Activated CD8-positive, alpha-beta memory T cell treated with anti-CD3 and anti-CD28 coated beads, Interleukin-2, amount 50 U/mL, for 1 hour (primary cell): ENCODE results near the gene CSF2.

ENCODE experiments used
- DNase-seq: peaks from one replicate; pipeline ENCODE4 v3.0.0-alpha.2; 2020; ENCODE audit errors: extremely low read depth

The CSF2 gene

DNA sequence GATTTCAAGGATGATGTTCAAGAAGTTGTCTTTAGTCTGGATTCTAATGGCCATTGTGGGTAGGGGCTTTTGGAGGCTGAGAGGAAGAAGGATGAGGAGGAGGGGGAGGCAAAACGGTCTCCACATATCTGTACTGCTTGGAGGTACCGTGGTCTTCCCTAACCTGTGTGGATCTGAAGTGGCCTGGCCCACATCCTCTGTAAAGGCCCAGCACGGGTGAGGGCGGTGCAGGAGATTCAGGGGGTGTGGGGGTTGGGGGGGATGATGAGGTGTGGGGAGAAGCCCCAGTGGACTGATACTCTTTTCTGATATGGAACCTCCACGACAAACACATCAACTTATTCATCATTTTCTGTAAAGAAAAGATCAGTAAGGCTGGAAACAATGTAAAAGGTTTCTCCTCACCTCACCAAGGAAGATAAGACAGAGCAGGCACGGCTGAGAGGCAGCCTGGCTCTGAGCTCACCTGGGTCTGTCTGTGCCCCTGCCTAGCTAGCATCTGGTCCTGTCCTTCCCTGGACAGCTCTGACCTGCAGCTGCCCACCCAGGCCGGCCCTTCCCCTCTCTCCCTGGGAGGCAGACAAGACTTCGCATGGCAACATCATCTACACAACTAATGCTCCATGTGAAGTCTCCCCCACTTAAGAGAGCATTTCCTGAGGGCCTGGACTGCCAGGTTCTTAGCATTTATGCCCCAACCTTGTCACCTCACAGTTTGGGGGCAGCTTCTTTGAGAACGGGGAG lies 18.7 kb upstream of the CSF2 start:
- no peak for DNase-seq

DNA sequence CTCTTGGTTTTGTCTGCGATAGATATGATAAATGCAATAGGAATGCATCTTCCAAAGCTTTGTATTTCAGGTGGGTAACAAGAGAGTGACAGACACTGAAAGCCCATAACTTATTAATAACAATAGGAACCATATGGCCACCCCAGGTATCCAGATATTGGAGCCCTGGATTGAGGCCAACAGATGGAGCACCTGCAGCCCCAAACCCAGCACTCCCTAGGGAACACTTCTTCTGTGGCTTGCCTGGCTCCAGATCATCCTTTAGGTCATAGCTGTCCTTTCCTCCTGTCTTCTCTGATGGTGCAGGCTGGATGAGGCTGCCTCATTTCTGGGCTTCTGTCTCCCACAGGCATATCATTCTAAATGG lies 18.2 kb upstream of the CSF2 start:
- no peak for DNase-seq

DNA sequence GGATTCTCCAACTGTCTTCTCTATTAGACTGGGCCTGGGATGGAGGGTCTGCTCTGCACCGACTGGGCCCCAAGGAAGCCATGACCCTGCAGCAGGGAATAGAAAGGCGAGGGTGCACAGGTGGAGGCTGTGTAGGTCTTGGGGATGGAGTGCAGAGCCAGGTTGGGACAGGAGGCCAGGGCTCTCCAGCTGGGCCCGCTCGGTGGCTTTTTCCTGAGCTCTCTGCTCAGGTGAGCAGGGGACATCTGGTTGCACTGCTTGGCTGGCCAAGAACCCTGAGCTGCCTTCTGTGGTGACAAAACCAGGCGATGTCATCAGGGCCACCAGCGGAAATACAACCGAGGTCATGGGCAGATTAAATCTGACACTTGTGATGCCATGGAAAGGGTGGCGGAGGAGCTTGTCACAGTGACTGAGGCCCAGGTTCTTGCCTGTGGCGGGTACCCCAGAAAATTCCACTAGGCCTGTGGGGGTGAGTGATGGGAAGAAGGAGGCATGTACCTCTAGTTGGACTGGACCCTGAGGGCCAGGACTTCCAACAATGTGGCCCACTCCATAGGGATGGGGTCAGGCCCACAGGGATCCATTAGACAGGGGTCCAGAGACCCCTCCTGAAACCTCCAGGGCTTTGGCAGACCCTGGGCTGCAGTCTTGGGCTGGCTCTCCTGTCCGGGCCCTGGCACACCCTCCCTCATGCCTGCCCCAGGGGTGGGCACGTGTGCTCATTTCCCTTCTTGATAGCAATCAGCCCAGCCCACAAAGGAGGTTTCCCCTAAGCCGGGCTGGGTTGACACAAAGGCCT lies 17.6 kb upstream of the CSF2 start:
- DNase-seq, result no peak

DNA sequence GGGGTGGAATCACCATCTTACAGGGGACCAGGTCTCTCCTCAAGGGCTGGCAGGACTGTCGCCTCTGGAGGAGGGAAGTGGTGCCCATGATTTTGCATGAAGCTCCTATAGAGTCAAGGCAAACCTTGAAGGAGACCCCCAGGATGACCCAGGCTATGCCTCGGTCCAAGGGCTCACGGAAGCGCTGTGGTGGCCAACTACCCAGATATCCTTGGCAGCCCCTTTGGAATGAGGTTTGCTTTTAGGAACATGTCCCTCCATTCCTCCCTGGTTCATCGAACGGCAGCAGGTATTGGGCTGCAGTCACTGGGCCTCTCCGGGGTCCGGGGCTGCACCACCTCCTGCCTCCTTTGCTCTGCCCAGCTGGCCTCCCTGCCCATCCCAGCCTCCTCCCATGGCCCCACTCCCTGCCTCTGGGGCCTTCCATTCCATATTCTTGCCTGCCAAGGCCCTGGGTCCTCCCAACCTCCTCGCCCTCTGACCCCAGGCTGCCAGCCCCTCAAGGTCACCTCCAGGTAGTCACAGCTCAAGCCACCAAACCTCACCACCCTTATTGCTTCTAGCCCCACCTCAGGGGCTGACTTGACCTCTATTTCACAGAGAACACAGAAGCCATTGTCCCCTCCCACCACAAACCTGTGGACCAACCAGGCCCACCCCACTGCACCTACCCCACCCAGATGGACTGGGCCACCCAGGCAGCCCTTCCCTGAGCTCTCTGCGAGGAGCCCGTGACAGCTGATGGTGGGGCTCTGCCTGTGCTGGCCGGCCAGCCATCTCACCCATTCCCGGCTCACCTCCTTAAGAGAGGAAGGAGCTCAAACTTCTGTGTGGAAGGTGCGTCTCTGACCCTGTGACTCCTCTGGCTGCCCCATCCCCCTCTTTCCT lies 16.7 kb upstream of the CSF2 start:
- no peak for DNase-seq

DNA sequence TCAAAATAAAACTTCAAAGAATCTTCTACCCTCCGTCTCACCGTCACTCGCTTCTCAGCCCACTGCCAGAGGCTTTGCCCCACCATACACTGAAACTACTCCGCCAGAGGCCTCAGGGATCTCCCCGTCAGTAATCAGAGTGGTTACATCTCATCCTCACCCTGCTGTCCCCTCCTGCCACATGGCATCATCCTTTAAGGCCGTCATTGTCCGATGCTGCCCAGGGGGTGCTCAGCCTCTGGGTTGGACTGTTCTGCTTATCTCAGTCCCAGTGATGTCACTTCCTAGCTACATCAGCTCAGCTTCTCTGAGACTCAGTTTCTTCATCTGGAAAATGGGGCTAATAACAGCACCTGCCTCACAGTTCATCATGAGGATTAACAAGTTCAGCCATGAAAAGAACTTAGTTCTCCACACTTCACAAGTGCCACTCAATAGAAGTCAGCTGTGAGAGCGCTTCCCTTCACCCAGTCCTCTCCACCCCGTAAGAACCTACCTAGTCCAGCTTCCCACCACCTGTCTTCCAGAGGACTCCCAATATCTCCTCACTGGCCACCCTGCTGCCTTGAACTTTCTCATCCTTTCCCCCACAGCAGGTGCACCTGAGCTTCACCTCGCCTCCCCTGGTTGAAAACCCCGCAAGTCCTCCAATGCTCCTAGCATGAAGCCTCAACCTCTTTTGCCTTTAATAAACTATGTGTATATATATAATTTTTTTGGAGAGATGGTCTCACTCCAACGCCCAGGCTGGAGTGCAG lies 15.9 kb upstream of the CSF2 start:
- DNase-seq, result no peak

DNA sequence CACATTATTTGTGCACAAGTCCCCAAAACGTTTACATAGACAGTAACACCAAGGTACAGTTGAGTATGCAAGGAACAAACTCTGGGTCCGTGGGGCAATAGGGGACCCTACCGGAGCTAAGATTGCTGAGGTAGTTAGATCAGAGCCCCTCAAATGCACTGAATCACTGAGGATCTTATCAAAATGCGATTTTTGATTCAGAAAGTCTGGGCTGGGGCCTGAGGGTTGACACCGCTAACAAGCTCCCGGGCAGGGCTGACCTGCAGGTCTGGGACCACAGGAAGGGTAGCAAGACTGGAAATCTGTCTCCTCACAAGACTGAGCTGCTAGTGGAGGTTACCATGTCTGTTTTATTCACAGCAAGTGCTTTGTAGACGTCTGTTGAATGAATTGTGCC lies 14.9 kb upstream of the CSF2 start:
- no peak for DNase-seq

DNA sequence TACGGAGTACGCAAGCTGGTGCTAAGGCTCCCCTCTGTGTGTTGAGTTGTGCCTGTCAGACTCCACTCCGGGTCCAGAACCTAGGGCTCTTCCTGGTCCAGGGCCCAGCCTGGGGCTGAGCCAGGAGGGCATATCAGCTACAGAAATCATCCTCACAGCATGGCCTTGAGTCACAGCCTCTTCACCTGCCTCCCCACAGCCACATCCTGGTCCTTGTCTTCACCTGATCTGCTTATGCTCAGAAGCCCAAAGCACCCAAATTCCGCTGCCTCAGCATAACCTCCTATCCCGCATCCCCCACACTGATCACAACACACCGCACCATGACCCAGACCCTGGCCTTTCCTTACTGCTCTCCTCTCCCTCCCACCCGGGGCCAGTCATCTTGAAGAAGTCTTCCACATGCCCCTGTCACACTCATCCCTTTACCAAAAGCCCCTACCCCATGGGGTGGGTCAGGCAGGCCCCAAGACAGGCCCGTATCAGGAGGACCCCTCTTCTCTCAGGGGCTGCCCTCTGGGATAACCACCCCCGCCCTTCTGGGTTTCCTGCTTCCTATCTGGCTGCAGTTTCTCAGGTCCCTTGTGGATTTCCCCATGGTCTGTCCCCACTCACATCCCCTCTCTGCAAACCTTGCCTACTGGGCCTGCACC lies 14.4 kb upstream of the CSF2 start:
- no peak for DNase-seq

DNA sequence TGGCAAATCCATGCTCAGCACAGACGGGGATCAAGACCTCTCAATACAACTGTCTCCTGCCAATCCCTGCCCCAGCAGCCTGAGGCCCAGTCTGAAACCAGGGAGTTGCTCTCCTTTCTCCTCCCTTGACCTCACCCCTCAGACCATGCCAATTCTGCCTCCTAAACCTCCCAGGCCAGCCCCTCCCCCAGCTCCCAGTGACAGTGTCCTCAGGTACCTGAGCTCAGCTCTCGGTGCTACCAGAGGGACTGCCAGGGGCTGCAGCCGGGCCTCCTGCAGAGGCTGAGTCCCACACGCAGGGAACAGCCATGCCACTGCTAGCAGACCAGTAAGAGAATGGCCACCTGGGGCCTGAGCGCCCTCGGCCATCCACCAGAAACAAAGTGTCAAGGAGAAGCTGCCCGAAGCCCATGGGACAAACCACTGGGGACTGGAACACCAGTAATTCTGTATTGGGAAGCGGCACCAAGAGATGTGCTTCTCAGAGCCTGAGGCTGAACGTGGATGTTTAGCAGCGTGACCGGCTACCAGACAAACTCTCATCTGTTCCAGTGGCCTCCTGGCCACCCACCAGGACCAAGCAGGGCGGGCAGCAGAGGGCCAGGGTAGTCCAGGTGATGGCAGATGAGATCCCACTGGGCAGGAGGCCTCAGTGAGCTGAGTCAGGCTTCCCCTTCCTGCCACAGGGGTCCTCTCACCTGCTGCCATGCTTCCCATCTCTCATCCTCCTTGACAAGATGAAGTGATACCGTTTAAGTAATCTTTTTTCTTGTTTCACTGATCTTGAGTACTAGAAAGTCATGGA lies 13.7 kb upstream of the CSF2 start:
- no peak for DNase-seq

DNA sequence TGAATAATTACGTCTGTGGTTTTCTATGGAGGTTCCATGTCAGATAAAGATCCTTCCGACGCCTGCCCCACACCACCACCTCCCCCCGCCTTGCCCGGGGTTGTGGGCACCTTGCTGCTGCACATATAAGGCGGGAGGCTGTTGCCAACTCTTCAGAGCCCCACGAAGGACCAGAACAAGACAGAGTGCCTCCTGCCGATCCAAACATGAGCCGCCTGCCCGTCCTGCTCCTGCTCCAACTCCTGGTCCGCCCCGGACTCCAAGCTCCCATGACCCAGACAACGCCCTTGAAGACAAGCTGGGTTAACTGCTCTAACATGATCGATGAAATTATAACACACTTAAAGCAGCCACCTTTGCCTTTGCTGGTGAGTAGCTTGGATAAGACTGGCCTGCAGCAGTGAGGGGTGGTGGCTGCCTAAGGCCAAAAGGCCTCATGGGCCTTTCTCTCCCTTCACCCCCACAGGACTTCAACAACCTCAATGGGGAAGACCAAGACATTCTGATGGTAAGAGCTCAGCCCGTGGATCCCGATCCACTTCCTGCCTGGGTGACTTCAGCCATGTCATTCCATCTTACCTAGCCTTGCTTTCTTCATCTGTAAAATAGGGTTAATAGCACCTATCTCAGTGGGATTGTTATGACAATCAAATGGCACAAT lies 13.0 kb upstream of the CSF2 start, which contains the start of gene IL3:
IL3 (plus strand) TSS at position 155 of the 661 bp plus-strand sequence; CDS start at position 207, 52 bp downstream.
- DNase-seq, result no peak

DNA sequence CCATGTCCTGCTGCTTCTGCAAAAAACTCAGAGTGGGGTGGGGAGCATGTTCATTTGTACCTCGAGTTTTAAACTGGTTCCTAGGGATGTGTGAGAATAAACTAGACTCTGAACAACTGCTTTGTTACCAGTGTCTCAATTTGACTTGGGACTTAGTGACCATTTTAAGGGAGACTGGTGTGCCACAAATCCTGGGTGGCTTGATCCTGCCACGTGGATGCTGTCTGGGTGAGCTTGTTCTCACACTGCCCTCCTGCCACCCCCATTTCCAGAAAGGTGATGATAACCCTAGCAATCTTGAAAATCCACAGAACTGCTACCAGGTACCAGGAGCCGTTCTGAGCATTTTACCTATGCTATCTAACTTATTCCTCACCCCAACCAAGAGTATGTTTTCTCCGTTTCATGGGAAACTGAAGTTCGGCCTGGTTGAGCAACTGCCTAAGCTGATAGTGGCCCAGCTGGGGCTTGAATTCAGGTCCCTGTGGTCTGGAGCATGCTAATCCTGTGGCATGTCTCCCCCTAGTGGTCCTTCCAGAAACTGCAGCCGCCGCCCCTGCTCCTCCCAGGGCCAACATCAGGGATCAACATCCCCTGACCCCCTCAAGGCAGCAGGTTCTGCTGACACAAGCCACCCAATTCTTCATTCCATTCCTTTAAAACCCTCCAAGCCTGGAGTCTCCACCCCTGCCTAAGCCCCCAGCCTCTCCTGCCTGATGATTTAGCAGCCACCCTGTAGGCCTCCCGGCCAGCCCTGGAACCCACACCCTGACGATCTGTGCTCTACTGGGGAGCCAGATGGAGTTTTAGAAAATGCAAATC lies 10.3 kb upstream of the CSF2 start:
- DNase-seq, result no peak

DNA sequence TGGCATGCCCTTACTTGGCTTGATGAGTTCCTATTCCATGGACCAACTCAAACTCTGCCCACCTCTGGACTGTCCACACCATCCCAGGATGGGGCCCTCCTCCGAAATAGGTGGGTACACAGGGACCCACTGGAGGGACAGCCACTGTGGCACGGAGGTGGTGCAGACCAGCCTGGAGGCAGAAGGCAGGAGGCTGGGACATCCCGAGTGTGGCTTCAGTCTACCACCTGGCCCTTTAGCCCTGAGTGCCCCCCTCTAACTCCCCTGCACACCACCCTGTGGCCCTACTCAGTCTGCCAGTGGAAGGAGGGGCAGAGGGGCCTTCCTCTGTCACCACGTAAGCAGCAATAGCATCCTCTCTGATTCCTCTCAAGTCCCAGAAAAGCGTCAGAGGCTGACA lies 9.4 kb upstream of the CSF2 start:
- DNase-seq, result no peak

DNA sequence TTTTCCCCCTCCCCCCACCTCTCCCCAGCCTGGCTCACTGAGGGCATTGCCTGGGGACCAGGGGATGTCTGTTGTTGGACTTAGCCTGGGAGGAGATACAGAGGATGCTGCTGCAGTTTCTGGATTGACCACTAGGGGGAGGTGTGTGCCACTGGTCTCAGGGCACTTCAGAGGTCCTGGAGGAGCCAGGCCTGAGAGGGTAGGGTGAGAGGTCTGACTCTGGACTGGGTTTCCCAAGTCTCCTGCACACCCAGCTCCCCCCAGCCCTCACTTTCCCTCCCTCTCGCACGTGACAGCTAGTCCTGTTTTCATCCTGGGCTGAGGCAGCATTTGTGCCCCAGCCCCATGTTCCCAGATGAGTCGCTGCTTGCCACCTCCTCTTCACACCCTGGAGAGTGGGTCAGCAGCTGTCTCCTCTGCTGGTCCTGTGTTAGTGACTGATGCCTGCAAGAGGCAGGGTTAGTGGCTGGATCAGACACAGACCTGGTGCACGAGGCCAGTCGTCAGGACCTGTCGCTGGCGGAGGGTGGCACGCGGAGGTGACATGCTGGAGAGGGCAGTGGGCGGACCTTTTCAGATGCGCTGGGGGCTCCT lies 8.8 kb upstream of the CSF2 start:
- no peak for DNase-seq

DNA sequence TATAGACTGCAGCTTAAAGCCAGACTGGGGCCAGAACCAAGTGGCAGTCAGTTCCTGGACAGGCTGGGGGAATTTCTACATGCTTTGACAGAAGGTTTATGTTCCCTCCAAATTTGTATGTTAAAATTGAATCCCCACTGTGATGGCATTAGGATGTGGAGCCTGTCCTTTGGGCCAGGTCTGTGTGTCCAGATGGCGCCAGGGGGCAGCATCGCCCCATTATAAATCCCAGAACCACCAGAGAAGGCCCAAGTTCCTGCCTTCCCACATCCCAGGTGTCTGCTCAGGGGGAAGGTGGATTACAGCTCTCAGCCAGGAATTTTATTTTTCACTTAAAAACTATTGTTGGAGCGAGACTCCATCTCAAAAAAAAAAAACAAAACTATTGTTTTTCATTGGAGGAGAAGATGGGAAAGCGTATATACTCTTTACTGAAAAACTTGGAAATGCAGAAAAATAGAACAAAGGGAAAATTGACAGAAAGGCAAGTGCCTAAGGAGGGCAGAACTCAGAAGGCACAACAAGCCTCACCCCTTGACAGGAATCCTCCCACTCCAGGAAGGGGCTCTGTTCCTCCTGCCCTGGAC lies 8.1 kb upstream of the CSF2 start:
- DNase-seq, result no peak

DNA sequence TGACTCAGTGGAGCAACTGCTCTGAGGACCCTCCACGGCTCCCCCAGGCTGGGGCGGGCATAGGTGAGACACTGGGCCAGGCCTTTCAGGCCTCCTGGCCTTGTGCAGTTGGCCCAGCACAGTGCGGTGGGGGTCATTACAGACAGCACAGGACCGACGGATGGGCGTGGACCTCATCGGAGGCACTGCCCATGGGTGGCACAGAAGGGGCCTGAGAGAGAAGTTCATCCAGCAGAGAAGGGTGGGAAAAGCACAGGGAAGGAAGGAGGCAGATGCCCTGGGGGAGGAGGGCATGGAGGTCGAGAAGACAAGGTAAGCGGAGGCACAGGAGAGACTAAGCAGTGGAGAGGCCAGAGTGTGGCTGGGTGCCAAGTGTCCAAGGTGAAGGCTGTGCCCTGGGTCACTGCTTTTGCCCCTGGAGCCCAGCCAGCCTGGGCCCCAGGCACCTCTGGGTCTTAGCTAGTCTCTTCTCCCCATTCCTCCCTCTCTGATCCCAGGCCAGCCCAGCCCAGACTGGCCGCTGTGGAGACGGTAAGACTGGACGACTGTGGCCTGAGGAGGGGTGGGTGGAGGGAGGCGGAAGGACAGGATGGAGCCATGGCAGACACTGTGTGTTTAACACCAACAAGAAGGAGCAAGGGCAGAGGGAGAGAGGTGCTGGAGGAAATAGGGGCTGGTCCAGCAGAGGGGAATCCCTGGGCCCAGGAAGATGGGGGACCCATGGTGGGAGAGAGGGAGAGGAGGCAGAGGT lies 7.5 kb upstream of the CSF2 start:
- DNase-seq, result no peak

DNA sequence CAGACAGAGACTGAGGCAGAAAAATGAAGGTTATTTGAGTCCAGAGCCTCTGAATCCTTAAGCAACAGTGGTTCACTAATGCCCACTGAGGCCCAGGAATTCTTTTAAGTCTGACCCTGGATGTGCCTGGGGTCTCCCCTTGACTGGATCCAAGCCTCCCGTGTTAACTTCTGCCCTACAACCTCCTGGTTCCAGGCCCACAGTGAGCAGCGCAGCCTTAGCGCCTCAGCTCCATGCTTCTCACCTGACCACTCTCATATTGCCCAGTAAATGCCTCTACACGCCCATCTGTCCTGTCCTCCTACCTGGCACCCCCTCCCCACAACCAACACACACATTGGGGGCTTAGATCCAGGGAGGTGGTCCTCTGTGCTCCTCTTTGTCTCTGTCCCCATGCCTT lies 6.7 kb upstream of the CSF2 start:
- no peak for DNase-seq

DNA sequence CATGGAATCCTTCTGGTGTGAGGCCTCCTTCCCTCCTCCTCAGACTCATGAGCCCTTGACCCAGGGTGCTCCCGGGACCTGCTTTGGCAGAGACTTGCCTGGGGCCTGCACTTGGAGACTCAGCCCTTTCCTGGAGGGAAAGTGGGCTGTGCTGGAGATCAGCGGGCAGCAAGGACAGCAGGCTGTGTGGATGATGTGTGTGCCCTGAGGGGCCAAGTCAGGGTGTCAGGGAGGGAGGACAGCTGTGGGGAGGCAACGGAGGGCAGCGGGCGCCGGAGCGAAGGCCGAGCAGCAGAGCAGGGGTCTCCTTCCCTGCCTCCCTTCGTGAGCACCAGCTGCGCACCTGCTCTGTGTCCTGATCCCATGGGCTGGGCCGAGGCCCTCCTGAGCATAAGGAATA lies 6.1 kb upstream of the CSF2 start:
- DNase-seq, result no peak
